Lower leg skin (tissue), 3 donors: Measurements from ENCODE around the gene KIR3DL3.
"Not testable (repeated sequence)": the region's sequence is repeated elsewhere in the genome, so short reads cannot be mapped to it uniquely, and the experiment has no call there.

Source experiments
- POLR2A ChIP-seq, 2 donors: fragments of 450-650 bp; IDR thresholded peaks; one replicate each; pipeline ENCODE4 v1.6.1; 2016 to 2017; ENCODE audit warnings: antibody characterized with exemption in 2 of 2, mild to moderate bottlenecking in 1 of 2, moderate library complexity in 1 of 2
- TF ChIP-seq, protein P1 (sequence below), 3 donors: fragments of 450-650 bp; IDR thresholded peaks; one replicate each; pipeline ENCODE4 v1.5.1; 2016; ENCODE audit warnings: antibody characterized with exemption in 3 of 3, mild to moderate bottlenecking in 3 of 3, moderate library complexity in 2 of 3

DNA sequence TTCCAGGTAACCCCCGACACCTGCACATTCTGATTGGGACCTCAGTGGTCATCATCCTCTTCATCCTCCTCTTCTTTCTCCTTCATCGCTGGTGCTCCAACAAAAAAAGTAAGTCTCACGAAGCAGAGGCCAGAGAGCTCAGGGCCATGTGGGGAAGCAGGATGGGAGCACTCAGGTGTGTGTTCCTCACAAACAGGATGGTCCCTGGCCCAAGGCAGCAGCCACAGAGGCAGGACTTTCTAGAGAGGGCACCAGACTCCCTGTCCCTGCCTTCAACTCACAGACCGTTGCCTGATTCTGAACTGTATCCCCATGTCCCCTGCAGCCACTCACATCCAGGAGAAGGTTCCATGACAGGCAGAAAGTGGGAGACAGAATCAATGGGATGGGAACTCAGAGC is 58.7 kb downstream of the KIR3DL3 start:
- TF ChIP-seq, protein P1, sequence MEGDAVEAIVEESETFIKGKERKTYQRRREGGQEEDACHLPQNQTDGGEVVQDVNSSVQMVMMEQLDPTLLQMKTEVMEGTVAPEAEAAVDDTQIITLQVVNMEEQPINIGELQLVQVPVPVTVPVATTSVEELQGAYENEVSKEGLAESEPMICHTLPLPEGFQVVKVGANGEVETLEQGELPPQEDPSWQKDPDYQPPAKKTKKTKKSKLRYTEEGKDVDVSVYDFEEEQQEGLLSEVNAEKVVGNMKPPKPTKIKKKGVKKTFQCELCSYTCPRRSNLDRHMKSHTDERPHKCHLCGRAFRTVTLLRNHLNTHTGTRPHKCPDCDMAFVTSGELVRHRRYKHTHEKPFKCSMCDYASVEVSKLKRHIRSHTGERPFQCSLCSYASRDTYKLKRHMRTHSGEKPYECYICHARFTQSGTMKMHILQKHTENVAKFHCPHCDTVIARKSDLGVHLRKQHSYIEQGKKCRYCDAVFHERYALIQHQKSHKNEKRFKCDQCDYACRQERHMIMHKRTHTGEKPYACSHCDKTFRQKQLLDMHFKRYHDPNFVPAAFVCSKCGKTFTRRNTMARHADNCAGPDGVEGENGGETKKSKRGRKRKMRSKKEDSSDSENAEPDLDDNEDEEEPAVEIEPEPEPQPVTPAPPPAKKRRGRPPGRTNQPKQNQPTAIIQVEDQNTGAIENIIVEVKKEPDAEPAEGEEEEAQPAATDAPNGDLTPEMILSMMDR (IDR thresholded peaks at IDR 0.05): not testable (repeated sequence)
- not testable (repeated sequence) for TF ChIP-seq POLR2A (IDR thresholded peaks at IDR 0.05)
